GM12865 (cell line): ENCODE data around the gene TRIM25.

Experiments used
- DNase-seq: peaks from one replicate; pipeline ENCODE4 v3.0.0; 2010; ENCODE audit warnings: low read depth
- H3K4me3 ChIP-seq: 2 replicates; pipeline ENCODE4 v1.5.1; 2011; ENCODE audit warnings: mild to moderate bottlenecking, low read depth, low read length, control low read depth
- TF ChIP-seq, protein P1 (sequence below): IDR thresholded peaks from 2 replicates; pipeline ENCODE4 v1.5.1; 2011; ENCODE audit warnings: low read length, control low read depth, low read depth, inconsistent platforms; ENCODE audit not compliant: insufficient read depth; ENCODE audit errors: missing control alignments

The TRIM25 gene

DNA sequence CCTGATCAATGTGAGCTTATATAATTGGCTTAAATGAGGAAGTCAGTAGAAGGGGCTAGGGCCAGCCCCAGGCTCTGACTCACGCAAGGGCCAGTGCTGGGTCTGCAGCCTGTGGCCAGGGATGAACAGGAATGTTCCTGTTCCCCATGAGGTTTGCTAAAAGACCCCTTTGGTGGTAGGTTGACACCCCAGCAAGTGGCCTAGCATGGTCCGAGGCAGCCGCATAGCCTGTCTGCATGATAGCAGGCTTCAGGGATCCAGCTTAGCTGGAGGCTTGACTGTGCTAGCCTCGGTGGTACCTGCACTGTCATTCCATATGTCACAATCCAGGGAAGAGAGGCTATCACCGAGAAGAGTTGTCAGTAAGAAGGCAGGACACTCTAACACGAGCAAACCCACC lies 23.5 kb downstream of the TRIM25 start:
- TF ChIP-seq, protein P1, sequence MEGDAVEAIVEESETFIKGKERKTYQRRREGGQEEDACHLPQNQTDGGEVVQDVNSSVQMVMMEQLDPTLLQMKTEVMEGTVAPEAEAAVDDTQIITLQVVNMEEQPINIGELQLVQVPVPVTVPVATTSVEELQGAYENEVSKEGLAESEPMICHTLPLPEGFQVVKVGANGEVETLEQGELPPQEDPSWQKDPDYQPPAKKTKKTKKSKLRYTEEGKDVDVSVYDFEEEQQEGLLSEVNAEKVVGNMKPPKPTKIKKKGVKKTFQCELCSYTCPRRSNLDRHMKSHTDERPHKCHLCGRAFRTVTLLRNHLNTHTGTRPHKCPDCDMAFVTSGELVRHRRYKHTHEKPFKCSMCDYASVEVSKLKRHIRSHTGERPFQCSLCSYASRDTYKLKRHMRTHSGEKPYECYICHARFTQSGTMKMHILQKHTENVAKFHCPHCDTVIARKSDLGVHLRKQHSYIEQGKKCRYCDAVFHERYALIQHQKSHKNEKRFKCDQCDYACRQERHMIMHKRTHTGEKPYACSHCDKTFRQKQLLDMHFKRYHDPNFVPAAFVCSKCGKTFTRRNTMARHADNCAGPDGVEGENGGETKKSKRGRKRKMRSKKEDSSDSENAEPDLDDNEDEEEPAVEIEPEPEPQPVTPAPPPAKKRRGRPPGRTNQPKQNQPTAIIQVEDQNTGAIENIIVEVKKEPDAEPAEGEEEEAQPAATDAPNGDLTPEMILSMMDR = no peak
- no peak overlapping the region for H3K4me3 ChIP-seq
- no peak for DNase-seq

- DNase-seq = no peak
- TF ChIP-seq, protein P1 = no peak
- no peak overlapping the region for H3K4me3 ChIP-seq
Measured at GRCh38 chr17:56887552-56888467, 26.0 kb downstream of the TRIM25 start.

GRCh38 chr17:56887105-56887504 lies 26.7 kb downstream of the TRIM25 start:
- TF ChIP-seq, protein P1 = no peak
- no peak overlapping the region for H3K4me3 ChIP-seq
- DNase-seq = no peak

DNA sequence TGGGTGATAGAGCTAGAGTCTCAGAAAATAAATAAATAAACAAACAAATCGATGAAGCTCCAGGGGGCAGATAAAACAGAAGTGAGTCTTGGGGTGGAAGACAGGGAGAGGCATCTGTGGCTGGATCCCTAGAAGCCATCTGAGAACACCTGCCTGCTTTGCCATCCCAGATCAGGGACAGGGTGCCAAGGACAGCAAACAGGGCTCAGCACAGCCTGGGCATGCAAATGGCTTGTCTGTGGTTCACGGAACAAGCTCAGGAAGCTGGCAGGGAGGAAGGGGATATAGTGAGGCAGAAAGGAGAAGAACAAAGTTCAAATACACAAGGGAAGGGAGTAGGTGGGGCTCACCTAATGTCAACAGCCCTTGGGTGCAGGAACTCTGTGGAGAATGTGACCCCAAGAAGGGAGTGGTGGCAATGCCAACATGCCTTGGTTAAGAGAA lies 27.5 kb downstream of the TRIM25 start:
- no peak for DNase-seq
- H3K4me3 ChIP-seq = no peak overlapping the region
- TF ChIP-seq, protein P1 = no peak

DNA sequence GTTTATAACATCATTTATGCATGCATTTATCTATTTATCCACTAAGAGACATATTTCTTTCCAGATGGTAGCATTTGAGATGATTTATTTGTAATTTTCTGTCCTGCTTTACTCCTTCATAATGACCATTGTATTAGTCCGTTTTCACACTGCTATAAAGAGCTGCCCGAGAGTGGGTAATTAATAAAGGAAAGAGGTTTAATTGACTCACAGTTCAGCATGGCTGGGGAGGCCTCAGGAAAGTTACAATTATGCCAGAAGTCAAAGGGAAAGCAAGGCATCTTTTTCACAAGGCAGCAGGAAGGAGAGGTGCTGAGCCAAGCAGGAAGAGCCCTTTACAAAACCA lies 28.6 kb downstream of the TRIM25 start:
- no peak for DNase-seq
- H3K4me3 ChIP-seq = no peak overlapping the region
- TF ChIP-seq, protein P1 = no peak

DNA sequence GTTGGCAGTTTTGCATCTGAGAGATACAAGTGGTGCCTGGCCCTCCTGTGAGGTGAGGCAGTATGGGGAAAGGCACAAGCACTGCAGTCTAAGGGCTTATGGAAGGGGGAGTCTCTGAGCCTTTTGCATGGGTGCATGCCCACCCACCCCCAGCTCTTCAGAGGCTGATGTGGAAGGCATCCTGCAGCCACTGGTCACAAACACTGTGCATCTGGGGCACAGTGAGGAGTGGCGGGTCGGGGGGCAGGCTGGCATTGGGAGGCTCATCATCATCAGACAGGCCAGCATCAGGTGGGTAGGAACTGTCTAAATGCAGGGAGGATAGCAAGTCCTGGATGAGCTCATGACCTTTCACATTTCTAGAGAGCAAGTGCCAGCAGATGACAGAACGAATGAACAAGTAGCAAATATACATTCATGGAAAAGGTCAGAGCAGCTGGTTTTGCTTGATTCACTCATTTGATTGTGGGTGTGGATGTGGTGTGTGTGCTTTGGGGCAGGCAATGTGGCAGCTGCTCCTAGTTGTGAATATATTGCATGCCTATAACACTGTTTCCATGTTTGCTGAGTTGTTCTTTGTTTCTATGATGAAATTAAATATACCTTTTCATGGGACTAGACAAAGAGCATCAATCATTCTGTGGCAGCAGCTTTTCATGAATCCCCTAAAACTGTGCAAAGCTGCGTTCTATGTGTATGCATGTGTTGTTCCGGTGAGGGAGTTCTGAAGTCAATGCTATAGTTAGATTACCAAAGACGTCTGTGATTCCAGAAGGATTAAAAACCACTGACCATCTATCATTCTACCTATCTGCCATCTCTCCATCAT lies 29.2 kb downstream of the TRIM25 start:
- no peak for DNase-seq
- TF ChIP-seq, protein P1 = no peak
- no peak overlapping the region for H3K4me3 ChIP-seq
